Islet precursor cell (in vitro differentiated cells): ENCODE results near the gene ANKAR.
A peak's percentile ranks its signal among the peaks of the same experiment; 100 is the strongest.
"Not testable (repeated sequence)": the region's sequence is repeated elsewhere in the genome, so short reads cannot be mapped to it uniquely, and the experiment has no call there.

Experiments
- DNase-seq: peaks from one replicate; pipeline ENCODE4 v3.0.0-alpha.2; 2018

Gene ANKAR

DNA sequence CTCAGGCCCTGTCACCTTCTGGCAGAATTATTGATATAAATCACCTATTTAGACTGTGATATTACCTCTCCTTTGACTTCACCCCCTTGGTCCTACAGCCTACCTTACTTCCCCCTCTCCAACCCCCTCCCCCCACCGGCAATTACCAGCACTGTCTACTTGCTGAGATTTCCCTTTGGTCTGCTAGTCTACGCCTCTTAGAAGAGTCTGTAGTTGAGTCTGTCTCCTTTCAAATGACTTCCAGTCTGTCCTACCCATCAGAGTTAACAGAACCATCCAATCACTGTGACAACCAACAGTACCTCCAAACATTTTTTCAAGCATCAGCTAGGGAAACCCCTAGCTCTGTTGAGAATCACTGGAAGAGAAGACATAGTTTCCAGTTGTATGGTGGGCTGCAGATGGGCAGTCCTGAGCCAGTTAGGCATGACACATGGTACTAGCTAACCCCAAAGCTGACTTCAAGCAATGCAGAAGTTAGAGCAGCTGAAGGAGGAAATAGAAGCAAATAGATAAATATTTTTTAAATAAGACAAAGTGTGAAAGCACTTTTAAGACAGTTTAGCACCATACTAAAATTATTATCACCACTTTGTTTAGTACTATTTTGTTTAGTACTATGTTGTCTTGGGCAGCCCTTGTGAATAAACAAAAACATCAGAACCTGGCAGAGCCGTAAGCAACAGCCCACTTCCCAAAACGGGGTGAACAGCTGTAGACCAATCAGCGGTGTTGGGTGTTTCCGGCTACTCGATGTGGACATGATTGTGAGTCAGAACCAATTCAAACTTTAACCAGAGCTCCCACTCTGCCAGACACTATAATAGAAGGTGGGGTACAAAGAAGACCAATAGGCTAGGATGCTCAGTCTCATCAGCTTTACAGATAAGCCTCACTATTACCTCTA is 15.9 kb upstream of the ANKAR start:
- peak; percentile 67 for DNase-seq

DNA sequence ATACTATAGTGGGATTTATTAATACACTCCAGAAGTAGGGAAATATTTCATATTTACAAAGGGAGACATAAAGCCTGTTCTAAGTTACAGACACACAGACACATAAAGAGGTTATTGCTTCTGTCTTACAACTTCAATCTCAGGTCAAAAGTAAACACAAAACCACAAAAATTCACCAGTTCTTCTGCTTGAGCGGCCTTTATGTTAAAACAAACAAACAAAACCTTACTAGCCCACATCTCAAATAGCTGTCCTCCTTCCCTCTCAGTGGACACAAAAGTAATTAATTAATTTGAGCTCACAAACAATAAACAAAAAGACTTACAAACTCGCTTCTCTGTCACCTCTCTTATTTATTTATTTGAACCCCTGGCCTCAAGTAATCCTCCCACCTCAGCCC is 14.7 kb upstream of the ANKAR start:
- no peak for DNase-seq

DNA sequence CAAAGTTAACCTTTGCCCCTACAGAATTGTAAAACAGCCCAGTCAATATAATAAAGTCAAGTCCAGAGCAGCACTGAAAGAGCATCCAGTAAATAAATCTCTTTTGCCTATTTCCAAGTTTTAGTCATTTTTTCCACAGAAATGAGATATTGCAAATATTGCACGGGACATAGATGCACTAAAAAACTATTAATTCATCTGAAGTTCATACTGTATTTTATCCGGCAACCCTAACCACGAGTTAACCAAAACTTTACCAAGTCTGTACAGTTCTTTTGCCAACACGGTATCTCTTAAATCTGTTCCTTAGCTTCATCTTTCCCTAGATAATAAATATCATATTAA is 13.7 kb upstream of the ANKAR start:
- no peak for DNase-seq

DNA sequence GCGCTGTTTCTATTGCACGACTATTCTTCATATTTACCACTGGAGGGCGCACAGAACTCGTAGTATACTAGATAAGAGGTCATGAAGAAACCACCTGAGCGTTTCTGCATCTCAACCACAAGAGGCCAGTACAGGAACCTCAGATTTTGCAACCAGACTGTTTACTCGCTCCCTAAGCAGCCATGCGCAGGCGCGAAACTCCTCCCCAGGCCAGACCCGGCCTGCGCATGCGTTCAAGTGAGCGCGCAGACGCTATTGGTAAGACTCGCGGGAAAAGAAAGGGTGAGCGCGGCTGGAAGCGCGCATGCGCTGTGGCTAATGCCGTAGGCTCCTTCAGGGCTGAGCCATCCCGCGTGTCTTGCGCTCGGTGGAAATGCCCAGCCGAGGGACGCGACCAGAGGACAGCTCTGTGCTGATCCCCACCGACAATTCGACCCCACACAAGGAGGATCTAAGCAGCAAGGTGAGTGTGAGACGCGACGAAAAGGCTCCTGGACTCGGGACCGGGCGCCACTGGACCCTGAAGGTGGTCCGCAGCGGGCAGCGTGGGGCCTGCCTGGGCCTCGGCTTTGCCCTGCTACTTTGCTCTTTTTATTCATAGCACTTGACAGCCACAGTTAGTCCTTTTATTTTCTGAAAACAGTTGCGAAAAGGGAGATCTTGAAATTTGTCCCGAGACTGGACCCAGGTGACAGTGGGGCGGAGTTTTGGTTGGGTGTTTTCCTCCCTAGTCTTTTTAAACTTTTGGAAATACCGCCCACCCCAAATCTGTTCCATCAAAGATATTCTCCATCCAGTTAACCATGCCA is 13.1 kb upstream of the ANKAR start, which contains the start of gene ASNSD1:
Gene ASNSD1, plus strand, starts transcription at position 312 of the 809 bp plus-strand sequence. CDS start 4,674 bp downstream, outside the sequence.
- peak; percentile 100 for DNase-seq

DNA sequence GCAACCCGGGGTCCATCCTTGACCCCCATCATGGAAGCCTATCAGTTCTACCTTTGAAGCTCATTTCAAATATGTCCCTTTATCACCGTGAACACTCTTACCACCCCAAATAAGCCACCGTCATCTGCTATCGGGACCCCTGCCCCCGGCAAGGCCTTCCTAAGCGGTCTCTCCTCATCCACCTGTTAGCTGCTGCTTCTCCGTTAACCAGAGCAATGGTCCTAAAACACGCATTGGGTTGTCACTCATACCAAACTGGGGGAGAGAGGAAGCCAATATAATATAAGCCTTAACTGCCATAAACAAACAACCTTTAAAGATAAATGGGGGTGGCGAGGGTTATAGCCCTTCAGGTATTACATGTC is 12.5 kb upstream of the ANKAR start:
- DNase-seq, result no peak

DNA sequence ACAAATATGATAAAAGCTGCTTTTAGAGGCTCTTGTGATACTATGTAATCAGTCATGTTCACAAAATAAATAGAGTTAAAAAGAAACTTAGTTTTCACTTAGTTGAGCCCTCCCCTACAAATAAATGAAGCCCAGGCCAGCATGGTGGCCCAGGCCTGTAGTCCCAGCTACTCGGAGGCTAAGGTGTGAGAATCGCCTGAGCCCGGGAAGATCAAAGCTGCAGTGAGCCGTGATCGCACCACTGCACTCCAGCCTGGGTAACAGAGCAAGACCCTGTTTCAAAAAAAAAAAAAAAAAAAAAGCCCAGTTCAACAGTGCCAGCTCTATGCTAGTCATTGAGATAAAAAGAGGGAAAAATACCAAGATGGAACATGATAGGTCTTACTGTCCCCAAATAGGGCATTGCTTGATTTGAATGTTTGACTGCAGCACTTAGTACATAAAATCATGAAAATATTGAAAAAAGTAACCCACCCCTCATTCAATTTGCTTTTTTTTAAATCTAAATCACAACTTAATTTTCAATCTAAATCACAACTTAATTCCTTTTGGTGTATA is 11.7 kb upstream of the ANKAR start:
- no peak for DNase-seq

DNA sequence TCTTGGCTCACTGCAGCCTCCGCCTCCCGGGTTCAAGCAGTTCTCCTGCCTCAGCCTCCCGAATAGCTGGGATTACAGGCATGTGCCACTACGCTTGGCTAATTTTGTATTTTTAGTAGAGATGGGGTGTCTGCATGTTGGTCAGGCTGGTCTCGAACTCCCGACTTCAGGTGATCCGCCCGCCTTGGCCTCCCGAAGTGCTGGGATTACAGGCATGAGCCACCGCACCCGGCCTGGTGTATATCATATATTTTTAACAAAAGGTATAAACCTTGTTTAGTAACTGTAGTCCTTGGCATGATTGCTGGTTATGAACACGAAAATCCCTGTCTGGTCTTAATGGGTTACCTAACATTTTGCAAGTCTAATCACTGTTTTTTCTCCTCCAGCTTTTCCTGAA is 11.2 kb upstream of the ANKAR start:
- DNase-seq, result not testable (repeated sequence)

DNA sequence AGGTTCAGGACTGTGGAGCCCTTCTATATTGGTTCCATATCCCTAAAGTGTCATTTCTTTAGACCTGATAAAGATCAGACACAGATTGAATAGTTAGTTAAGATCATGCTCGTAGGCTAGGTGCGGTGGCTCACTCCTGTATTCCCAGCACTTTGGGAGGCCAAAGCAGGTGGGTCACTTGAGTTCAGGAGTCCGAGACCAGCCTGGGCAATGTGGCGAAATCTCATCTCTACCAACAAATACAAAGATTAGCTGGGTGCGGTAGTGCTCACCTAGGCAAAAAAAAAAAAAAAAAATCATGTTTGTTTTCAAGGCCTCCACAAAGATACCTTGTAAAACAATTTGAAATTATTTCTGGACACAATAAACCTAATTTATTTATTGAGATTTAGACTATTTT is 4.6 kb upstream of the ANKAR start:
- DNase-seq, result no peak

DNA sequence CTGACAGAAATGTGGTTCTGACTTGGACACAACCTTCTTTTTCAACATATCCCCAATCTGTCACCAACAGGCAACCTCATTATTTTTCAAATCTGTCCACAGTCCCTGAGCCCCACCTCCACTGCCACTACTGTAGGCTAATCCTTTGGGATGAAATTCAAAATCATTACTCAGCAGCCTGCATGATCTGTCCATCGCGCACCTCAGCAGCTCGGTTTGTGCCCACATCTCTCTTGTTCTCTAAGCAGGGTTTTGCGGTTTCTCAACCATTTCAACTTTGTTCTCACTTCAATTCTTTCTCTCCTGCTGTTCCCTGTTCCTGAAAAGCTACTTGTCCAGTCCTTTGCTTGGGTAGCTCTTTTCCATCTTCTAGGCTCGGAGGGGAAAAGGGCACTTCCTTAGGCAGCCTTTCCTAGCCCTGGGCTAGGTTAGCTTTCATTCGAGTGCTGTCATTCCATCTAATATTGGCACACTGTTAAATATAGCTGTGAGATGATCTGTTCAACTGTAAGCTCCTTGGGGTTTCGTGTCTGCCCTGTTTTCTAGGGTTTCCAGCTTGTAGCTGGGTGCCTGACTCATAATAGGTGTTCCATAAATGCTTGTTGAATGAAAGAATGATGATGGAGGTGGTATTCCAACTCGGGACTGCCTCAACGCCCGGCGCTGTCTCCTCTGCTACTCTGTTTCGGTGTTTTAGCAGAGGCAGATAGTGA is 653 bp upstream of the ANKAR start:
- no peak for DNase-seq

DNA sequence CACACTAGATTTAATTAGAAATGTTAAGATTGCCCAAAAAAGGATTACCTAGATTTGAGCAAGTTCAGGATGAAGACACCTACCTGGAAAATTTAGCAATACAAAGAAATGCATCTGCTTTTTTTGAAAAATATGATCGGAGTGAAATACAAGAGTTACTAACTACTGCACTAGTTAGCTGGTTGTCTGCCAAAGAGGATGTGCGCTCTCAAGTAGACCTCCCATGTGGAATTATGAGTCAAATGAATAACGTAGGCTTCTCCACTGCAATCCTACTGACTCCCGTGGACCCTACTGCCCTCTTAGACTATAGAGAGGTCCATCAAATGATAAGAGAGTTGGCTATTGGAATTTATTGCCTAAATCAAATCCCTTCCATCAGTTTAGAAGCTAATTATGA is 2.0 kb downstream of the ANKAR start:
- DNase-seq, result no peak

DNA sequence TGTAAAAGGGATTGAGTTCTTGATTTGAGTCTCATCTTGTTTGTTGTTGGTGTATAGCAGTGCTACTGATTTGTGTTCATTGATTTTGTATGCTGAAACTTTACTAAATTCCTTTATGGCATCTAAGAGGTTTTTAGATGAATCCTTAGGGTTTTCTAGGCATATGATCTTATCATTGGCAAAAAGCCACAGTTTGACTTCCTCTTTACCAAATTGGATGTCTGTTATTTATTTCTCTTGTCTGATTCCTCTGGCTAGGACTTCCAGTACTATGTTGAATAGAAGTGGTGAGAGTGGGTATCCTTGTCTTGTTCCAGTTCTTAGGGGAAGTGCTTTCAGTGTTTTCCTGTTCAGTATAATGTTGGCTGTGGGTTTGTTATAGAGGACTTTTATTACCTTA is 4.8 kb downstream of the ANKAR start:
- DNase-seq, result no peak

DNA sequence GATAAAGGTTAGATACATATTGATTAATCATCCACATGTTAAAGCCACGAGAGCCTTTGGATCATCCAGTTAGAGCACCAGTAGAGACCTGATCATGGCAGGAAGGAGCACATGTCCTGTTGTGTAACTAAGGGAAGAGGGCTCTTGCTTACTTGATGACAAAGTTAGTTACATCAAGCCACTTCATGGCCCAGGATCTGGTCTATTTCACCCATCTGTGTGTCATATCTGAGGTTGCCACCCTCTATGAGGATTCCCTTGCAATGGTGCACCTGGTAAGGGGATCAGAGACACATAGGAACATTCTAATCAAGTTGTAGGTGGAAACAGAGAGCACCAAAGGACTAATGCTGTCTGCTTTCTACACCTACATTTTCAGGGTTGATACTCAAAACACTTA is 6.7 kb downstream of the ANKAR start:
- no peak for DNase-seq

DNA sequence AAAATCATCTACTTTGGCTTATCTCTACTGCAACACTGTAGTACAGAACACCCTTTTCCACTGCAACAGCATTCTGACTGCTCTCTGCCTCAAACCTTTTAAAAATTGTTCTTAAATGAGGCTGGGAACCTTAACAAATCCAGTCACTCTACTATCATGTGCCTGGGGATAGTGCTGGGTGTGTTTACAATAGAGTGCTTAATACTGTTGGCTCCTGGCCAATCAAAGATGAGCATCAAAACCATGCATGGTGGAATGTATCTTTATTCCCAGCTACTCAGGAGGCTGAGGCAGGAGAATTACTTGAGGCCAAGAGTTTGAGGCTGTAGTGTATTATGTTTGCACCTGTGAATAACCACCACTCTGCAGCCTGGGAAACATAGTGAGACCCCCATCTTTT is 7.4 kb downstream of the ANKAR start:
- no peak for DNase-seq

DNA sequence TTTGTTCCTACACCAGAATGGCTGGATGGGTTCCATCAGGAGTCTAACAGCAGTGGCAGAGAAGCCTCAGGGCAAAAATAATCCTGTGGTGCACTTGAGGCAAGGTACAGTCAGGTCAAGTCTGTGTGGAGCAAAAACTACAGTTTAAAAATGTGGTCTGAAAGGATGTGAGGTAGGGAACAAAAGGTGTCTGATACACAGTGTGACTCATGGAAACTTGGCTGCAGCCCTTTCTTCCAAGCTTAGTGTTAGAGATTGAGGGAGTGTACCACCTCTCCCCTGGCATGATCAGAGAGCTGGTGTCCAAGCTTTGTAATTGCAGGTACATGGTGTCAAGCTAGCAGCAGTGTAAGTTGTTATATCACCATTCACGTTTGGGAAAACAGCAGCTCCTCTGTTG is 8.9 kb downstream of the ANKAR start:
- DNase-seq, result no peak

DNA sequence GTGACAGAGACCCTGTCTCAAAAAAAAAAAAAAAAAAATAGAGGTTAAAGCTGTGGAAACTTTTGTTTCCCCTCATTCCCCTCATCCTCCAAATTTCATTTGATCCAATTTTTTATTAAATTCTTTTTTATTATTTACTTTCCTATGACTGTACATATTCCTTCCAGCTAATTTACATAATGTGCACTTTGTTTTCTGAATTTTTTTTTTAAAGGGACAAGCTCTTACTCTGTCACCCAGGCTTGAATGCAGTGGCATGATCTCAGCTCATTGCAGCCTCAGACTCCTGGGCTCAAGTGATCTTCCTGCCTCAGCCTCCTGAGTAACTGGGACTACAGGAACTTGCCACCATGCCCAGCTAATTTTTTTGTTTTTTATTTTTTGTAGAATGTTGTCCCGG is 10.3 kb downstream of the ANKAR start:
- no peak for DNase-seq

DNA sequence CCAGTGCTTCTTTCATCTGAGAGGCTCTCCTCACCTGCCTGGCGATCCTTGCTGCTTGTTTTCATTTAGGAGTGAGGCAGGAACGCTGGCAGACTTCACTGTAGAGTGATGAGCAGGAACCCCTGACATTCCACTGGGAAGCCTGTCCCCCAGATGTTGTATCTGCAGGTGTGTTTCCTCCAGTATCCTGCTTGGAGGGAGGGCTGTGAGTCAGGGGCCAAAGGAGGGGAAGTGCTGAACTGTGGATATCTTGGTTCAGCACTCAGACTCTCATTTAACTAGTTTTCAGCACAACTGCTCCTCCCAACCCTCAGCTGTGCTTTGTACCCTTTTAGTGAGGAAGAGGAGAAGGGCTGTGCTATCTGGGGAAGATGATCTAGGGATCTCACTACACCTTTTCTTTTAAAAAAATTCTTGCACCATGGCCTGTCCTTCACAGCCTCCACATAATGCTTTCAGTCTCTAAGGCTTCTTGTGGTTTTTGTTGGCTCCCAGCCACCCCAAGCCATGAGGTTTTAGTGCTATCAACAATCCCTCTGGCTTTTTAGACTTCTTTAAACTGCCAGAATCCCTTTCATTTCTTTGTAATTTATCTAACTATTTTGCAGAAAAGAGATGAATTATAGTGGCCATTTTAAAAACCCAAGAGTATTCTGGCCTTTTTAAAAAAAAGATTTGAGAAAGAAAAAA is 11.2 kb downstream of the ANKAR start:
- DNase-seq, result no peak

DNA sequence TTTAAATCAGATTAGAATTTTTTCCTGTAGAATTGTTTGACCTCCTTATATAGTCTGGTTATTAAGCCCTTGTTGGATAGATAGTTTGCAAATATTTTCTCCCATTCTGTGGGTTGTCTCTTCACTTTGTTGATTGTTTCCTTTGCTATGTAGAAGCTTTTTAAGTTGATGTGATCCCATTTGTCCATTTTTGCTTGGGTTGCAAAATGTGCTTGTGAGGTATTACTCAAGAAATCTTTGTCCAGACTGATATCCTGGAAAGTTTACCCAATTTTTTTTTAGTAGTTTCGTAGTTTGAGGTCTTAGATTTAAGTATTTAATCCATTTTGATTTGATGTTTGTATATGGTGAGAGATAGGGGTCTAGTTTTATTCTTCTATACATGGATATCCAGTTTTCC is 13.3 kb downstream of the ANKAR start:
- DNase-seq, result not testable (repeated sequence)

DNA sequence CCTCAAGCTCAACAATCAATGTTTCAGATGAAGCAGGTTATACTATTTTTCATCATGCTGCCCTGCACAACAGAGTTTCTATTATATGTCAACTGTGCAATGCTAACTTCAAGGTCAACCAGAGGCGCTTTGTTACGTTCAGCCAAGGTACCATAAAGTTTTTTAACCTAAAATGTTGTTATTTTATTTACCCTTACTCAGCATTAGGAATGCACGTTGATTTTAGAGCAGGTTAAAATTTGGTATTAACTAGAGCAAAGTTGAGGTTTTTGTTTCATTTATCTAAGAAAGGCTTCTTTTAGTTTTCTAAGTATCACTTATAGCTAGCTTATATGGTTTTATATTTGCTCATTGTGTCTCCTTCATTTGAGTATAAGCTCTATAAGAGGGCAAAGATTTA is 21.8 kb downstream of the ANKAR start:
- DNase-seq, result no peak

DNA sequence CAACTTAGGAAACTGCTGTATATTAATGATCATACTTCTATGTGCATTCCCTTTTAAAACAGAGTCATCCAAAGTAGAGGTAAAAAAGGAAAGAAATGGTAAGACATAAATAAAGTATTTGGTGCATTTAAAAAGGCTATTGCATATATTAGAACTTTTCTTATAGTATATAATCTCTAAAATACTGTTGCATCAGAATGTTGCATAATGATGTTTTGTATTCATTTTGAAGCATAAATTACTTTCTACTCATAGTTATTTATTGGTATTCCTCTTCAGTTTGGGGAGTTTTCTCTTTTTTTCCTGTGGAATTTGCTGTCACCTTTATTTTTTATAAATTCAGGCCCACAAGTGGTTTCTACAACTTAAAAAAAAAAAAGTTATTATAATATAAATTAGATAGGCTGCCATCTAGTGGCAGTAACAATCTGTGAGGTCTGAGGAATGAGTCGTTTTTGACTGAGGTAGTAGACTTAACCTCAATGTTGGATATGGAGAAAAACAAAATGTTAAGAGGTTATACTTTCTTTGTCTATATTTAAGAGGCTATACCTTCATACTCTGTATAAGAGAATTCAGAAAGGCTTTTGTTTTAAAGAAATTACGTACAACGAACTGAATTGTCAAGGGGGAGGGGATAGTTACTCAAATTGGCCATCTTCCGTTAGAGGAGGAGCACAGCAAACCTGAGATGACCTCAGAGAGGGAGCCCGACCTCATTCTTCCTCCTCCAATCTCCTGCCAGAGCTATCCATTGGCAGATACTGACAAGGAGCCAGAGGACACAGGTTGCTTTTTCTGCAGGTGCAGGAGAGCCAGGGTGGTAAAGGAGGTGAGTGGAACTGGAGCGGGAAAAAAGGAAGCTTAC is 23.8 kb downstream of the ANKAR start:
- peak; percentile 67 for DNase-seq

DNA sequence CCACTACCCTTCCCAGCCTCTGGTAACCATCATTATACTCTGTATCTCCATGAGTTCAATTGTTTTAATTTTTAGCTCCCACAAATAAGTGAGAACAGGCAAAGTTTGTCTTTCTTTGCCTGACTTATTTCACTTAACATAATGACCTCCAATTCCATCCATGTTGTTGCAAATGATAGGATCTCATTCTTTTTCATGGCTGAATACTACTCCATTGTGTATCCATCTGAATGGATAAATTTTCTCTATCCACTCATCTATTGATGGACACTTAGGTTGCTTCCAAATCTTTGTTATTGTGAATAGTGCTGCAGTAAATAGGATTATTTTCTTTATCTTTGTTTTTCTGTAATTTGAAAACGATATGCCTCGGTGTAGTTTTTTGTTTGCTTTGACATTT is 26.2 kb downstream of the ANKAR start:
- DNase-seq, result no peak

DNA sequence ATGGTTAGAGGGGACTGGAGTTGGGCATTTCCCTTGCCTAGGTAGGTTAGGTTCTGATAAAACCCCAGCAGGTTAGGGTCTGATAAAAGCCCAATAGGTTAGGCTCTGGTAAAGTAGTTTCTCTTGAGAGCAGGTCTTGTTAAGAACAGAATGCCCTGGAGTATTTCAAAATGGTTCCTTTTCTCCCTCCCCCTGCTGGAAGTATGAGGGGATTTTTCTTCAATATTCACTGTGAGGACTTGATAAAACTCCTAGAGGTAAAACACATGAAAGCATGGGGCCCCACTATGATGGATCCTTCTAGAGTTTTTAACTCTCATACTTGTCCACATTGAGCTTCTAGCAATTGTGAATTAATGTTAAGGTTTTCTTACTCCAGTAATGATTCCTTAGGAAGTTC is 27.6 kb downstream of the ANKAR start:
- no peak for DNase-seq
